D721Med (cell line): ENCODE results near the gene ITIH5.

Source experiments
- DNase-seq: peaks from one replicate; pipeline ENCODE4 v3.0.0; 2011; ENCODE audit warnings: low spot score; ENCODE audit not compliant: insufficient read length
- FAIRE-seq: peaks from 2 replicates; lab custom pipeline; 2011; peaks lifted over from hg19 to GRCh38; lab: Jason Lieb, UNC
- CTCF ChIP-seq: IDR thresholded peaks from 2 replicates; pipeline ENCODE4 v1.5.1; 2012; ENCODE audit warnings: mild to moderate bottlenecking, control low read depth; ENCODE audit not compliant: insufficient read depth; ENCODE audit errors: missing control alignments

Gene ITIH5

GRCh38 chr10:7583626-7584025 is 83.1 kb downstream of the ITIH5 start:
- DNase-seq (no peak), FAIRE-seq (no peak)
- no peak for TF ChIP-seq CTCF

- no peak for TF ChIP-seq CTCF
- no peak for FAIRE-seq
Measured at GRCh38 chr10:7580520-7580919, 86.2 kb downstream of the ITIH5 start.

GRCh38 chr10:7579681-7580080 is 87.1 kb downstream of the ITIH5 start:
- DNase-seq (no peak), FAIRE-seq (no peak)
- TF ChIP-seq CTCF: no peak

More at GRCh38 chr10:7580520-7580919, 86.2 kb downstream of the ITIH5 start:
- no peak for DNase-seq

GRCh38 chr10:7577579-7577978 is 89.2 kb downstream of the ITIH5 start:
- no peak for DNase-seq
- no peak for TF ChIP-seq CTCF
- no peak for FAIRE-seq

- no peak for TF ChIP-seq CTCF
- FAIRE-seq: no peak
- no peak for DNase-seq
Measured at GRCh38 chr10:7577176-7577575, 89.6 kb downstream of the ITIH5 start.

- FAIRE-seq: no peak
- TF ChIP-seq CTCF: no peak
- DNase-seq: no peak
Measured at GRCh38 chr10:7576340-7576739, 90.4 kb downstream of the ITIH5 start.

GRCh38 chr10:7572391-7572790 is 94.4 kb downstream of the ITIH5 start:
- TF ChIP-seq CTCF: no peak
- DNase-seq (no peak), FAIRE-seq (no peak)
